Measurements from ENCODE around the gene CACHD1. TPM values are rescaled to one million over a fixed set of nuclear protein-coding genes. Genes with fewer than 3 reads are reported as not detected.

CACHD1 gene
- total RNA-seq, 1 donor from 2014 or later: 12.1 TPM

DNA sequence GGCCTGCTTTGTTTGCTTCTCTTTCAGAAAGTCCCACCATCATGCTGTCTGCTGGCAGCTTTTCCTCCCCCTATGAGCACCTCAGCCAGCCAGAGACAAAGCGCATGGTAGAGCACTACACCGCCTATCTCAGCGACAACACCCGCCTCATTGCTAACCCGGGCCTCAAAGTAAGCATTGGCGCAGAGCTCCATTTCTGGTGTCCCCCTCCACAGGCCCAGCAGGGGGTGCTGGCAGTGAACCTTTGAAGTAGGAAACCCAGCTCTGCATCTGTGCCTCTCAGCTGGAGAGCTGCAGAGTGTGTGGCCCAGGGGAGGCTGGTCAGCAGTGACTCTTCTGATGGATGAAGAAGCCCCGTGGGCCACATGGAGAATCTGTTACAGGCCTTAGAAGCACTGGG, 193.7 kb downstream of the CACHD1 start:
- no peak for DNase-seq (ENCODE audit: low read depth)
- no peaks in the 10 kb centered on the region for H3K27me3 ChIP-seq (ENCODE audit: control insufficient read depth, insufficient read depth, low read length)
- H3K36me3 ChIP-seq (ENCODE audit: control insufficient read depth, insufficient read depth, low read length): no peaks in the 10 kb centered on the region
- TF ChIP-seq, protein P1, sequence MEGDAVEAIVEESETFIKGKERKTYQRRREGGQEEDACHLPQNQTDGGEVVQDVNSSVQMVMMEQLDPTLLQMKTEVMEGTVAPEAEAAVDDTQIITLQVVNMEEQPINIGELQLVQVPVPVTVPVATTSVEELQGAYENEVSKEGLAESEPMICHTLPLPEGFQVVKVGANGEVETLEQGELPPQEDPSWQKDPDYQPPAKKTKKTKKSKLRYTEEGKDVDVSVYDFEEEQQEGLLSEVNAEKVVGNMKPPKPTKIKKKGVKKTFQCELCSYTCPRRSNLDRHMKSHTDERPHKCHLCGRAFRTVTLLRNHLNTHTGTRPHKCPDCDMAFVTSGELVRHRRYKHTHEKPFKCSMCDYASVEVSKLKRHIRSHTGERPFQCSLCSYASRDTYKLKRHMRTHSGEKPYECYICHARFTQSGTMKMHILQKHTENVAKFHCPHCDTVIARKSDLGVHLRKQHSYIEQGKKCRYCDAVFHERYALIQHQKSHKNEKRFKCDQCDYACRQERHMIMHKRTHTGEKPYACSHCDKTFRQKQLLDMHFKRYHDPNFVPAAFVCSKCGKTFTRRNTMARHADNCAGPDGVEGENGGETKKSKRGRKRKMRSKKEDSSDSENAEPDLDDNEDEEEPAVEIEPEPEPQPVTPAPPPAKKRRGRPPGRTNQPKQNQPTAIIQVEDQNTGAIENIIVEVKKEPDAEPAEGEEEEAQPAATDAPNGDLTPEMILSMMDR (IDR thresholded peaks at IDR 0.05; ENCODE audit: insufficient read depth, low read length, poor library complexity, severe bottlenecking): no peak
- no peak overlapping the region for H3K4me3 ChIP-seq (ENCODE audit: low read depth, low read length)

DNA sequence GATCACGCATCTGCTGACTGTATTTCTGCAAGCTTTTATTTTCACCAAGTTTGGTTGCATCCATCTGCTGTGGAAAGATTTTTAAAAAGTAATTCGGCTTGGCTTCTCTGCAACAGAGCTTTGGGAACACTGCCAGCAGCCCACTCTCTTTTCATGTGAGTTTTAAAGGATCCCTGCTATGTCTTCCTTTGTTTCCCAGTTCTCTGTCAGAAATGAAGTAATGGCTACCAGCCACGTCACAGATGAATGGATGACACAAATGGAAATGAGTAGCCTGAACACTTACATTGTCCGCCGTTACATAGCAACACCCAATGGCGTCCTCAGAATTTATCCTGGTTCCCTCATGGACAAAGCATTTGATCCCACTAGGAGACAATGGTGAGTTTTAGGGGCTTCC, 194.4 kb downstream of the CACHD1 start:
- Histone ChIP-seq H3K36me3 (ENCODE audit: control insufficient read depth, insufficient read depth, low read length) (no peaks in the 10 kb centered on the region), H3K27me3 (ENCODE audit: control insufficient read depth, insufficient read depth, low read length) (no peaks in the 10 kb centered on the region), H3K4me3 (ENCODE audit: low read depth, low read length) (no peak overlapping the region)
- DNase-seq (ENCODE audit: low read depth): no peak
- TF ChIP-seq, protein P1 (IDR thresholded peaks at IDR 0.05; ENCODE audit: insufficient read depth, low read length, poor library complexity, severe bottlenecking): no peak

DNA sequence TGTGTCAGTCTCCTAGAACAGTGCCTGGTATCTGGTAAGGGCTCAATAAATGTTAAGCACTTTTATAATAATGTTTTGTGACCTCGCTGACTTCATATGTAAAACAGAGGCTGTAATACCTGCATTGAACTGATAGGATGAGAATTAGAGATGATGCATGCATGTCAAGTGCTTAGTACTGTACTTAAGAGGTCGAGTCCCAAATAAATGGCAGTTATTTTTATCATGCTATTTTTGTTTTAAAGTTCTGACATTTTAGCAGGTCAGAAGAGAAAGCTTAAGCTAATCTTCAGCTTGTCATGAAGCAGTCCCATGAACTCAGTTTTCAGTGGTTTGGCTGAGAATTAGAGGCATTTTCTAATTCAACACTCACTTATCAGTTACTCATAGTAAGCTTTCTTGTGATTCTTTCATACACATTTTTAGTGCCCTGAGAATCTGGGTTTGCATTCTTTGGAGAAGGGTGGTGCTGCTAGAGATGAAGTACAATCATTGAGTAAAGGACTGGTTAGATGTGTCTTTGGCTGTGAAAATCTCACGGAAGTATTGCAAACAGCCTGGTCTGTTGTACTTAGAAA, 199.3 kb downstream of the CACHD1 start:
- no peak for DNase-seq (ENCODE audit: low read depth)
- TF ChIP-seq, protein P1 (IDR thresholded peaks at IDR 0.05; ENCODE audit: insufficient read depth, low read length, poor library complexity, severe bottlenecking): no peak
- H3K4me3 ChIP-seq (ENCODE audit: low read depth, low read length): no peak overlapping the region

DNA sequence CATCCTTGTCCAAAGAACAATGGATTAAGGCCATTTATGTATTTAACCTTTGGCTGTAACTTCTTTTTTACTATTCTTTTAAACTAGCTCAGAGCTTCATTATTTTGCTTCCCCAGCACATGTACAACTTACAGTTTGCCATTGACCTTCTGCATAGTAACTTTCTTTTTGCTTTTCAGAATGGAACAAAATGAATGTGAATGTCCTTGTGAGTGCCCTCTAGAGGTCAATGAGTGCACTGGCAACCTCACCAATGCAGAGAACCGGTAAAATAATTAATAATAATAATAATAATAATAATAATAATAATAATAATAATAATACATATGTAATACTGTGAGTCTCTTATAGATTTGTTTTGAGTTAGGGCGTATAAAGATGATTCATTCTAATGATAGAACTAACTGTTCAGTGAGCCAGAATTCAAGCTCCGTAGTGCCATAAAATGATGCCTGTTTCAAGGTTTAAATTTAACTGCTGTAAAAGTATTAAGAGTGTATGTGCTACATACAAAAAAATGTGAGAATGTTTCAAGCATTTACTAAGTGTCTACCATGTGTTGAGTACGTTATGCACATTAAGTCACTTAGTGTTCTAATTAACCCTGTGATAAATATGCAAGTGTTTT, 205.9 kb downstream of the CACHD1 start:
- TF ChIP-seq, protein P1 (IDR thresholded peaks at IDR 0.05; ENCODE audit: insufficient read depth, low read length, poor library complexity, severe bottlenecking): peak; percentile 74
- Histone ChIP-seq H3K36me3 (ENCODE audit: control insufficient read depth, insufficient read depth, low read length) (peaks cover 2% of the 10 kb centered on the region), H3K27me3 (ENCODE audit: control insufficient read depth, insufficient read depth, low read length) (no peaks in the 10 kb centered on the region), H3K4me3 (ENCODE audit: low read depth, low read length) (no peak overlapping the region)
- no peak for DNase-seq (ENCODE audit: low read depth)

More for the DNA sequence above, 199.3 kb downstream of the CACHD1 start:
- Histone ChIP-seq H3K36me3 (ENCODE audit: control insufficient read depth, insufficient read depth, low read length) (no peaks in the 10 kb centered on the region), H3K27me3 (ENCODE audit: control insufficient read depth, insufficient read depth, low read length) (no peaks in the 10 kb centered on the region)

DNA sequence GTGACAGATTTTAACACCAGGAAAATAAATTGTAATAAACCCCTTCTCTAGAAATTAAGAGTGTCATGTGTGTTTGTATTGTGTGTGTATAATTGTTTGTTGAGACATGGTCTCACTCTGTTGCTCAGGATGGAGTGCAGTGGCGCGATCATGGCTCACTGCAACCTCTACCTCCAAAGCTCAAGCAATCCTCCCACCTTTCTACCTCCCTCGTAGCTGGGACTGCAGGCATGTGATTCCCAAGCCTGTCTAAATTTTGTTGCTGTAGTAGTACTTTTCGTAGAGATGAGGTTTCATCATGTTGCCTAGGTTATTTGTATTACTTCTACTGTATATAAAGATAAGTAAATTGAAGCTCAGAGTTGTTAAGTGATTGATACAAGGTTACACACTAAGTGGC, 206.5 kb downstream of the CACHD1 start:
- TF ChIP-seq, protein P1 (IDR thresholded peaks at IDR 0.05; ENCODE audit: insufficient read depth, low read length, poor library complexity, severe bottlenecking): no peak
- no peaks in the 10 kb centered on the region for H3K27me3 ChIP-seq (ENCODE audit: control insufficient read depth, insufficient read depth, low read length)
- no peak overlapping the region for H3K4me3 ChIP-seq (ENCODE audit: low read depth, low read length)
- no peak for DNase-seq (ENCODE audit: low read depth)
- peaks cover 2% of the 10 kb centered on the region for H3K36me3 ChIP-seq (ENCODE audit: control insufficient read depth, insufficient read depth, low read length)

DNA sequence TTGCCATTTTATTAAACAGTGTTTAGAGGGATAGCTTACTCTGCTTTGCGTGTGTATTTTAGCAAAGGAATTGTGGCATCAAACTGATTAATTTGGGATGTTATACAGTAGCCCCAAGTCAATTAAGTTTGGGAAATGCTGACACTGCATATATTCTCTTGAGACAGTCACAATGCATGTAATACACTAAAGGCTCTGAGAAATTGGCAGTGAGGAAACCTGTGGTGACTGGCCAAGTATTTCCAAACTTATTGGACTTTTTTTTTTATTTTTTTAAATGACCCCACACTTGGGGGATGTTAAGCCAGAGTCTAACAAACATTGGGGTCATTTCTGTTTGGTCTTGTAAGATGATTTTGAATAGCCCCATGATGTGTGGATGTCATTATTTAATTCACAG, 207.6 kb downstream of the CACHD1 start:
- peaks cover 2% of the 10 kb centered on the region for H3K36me3 ChIP-seq (ENCODE audit: control insufficient read depth, insufficient read depth, low read length)
- no peak overlapping the region for H3K4me3 ChIP-seq (ENCODE audit: low read depth, low read length)
- H3K27me3 ChIP-seq (ENCODE audit: control insufficient read depth, insufficient read depth, low read length): no peaks in the 10 kb centered on the region
- TF ChIP-seq, protein P1 (IDR thresholded peaks at IDR 0.05; ENCODE audit: insufficient read depth, low read length, poor library complexity, severe bottlenecking): no peak
- DNase-seq (ENCODE audit: low read depth): no peak

Data from kidney epithelial cell (primary cell).